Measurements from ENCODE around the gene CCDC174.

The CCDC174 gene

GRCh38 chr3:14625443-14625842 lies 26.1 kb upstream of the CCDC174 start:
- no peak overlapping the region for H4K91ac ChIP-seq (ENCODE audit: low read depth, low read length)
- no peak overlapping the region for H2BK5ac ChIP-seq (ENCODE audit: low read depth, low read length, poor library complexity)
- H3K14ac ChIP-seq (ENCODE audit: low read length), result no peak overlapping the region
- no peaks in the 10 kb centered on the region for H3K79me2 ChIP-seq (ENCODE audit: control insufficient read depth, insufficient read depth, low read length, poor library complexity)
- no peak overlapping the region for H3K4ac ChIP-seq (ENCODE audit: low read depth, low read length)
- H2AK5ac ChIP-seq (ENCODE audit: low read length), result no peak overlapping the region
- WGBS (ENCODE audit: extremely low coverage, insufficient coverage, insufficient read length), result no CpG with 5 or more reads among the region's 6 CpGs
- no peak overlapping the region for H4K8ac ChIP-seq (ENCODE audit: low read depth, low read length)
- no peak overlapping the region for H3K4me3 ChIP-seq (ENCODE audit: low read depth, low read length)
- no peaks in the 10 kb centered on the region for H3K27me3 ChIP-seq (ENCODE audit: insufficient read depth, low read length)
- H3K18ac ChIP-seq (ENCODE audit: low read length), result no peak overlapping the region
- H3K36me3 ChIP-seq (ENCODE audit: control insufficient read depth in 1 of 2, insufficient read depth in 2 of 2, low read length in 2 of 2), result no peaks in the 10 kb centered on the region
- no peak overlapping the region for H2BK12ac ChIP-seq (ENCODE audit: low read length)
- DNase-seq, result no peak
- no peak overlapping the region for H4K12ac ChIP-seq (ENCODE audit: low read depth, low read length)
- H3K4me2 ChIP-seq (ENCODE audit: low read length), result no peak overlapping the region
- H2BK120ac ChIP-seq (ENCODE audit: insufficient read depth, low read length, poor library complexity), result no peak overlapping the region
- no peak overlapping the region for H3K27ac ChIP-seq (ENCODE audit: low read depth, low read length)
- H3K9ac ChIP-seq (ENCODE audit: low read length), result no peak overlapping the region
- H3K9me3 ChIP-seq (ENCODE audit: insufficient read depth, low read depth, low read length), result peaks cover 5% of the 10 kb centered on the region
- no peak overlapping the region for H3K23ac ChIP-seq (ENCODE audit: low read length)
- peaks cover 4% of the 10 kb centered on the region in 2 experiments for H3K4me1 ChIP-seq (ENCODE audit: control insufficient read depth in 1 of 2, insufficient read depth in 2 of 2, low read length in 2 of 2)
- H3K79me1 ChIP-seq (ENCODE audit: low read length), result no peaks in the 10 kb centered on the region
- no peak overlapping the region for H2AFZ ChIP-seq (ENCODE audit: insufficient read depth, low read length, poor library complexity)

DNA sequence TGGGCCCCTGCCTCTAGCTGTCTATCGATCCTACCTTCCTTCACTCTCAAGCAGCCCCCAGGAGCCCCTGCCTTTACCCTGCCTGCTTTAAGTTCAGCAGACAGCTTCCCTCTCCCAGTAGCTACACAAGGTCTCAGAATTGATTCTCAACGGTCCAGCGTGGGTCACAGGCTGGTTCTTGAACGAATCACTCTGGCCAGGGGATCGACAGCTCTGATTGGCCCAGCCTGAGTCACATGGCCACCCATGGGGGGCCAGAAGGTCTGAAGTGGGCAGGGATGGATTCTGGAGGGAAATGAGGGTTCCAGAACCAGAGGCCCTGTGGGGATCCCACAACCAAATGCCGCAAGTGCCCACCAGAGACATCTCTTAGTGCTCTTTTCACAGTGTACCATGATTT lies 23.7 kb upstream of the CCDC174 start:
- Histone ChIP-seq H2AK5ac (ENCODE audit: low read length) (no peak overlapping the region), H3K36me3 (ENCODE audit: control insufficient read depth in 1 of 2, insufficient read depth in 2 of 2, low read length in 2 of 2) (no peaks in the 10 kb centered on the region), H3K18ac (ENCODE audit: low read length) (no peak overlapping the region), H3K9me3 (ENCODE audit: insufficient read depth, low read depth, low read length) (peaks cover 5% of the 10 kb centered on the region), H2AFZ (ENCODE audit: insufficient read depth, low read length, poor library complexity) (no peak overlapping the region), H3K79me2 (ENCODE audit: control insufficient read depth, insufficient read depth, low read length, poor library complexity) (no peaks in the 10 kb centered on the region), H3K79me1 (ENCODE audit: low read length) (no peaks in the 10 kb centered on the region), H3K4me3 (ENCODE audit: low read depth, low read length) (no peak overlapping the region), H3K4me1 (ENCODE audit: control insufficient read depth in 1 of 2, insufficient read depth in 2 of 2, low read length in 2 of 2) (peaks cover 4% of the 10 kb centered on the region in 2 experiments), H4K12ac (ENCODE audit: low read depth, low read length) (no peak overlapping the region), H2BK5ac (ENCODE audit: low read depth, low read length, poor library complexity) (no peak overlapping the region), H3K27me3 (ENCODE audit: insufficient read depth, low read length) (no peaks in the 10 kb centered on the region), H3K9ac (ENCODE audit: low read length) (no peak overlapping the region), H3K4me2 (ENCODE audit: low read length) (no peak overlapping the region), H3K4ac (ENCODE audit: low read depth, low read length) (no peak overlapping the region), H2BK120ac (ENCODE audit: insufficient read depth, low read length, poor library complexity) (no peak overlapping the region), H4K91ac (ENCODE audit: low read depth, low read length) (no peak overlapping the region), H2BK12ac (ENCODE audit: low read length) (no peak overlapping the region), H3K23ac (ENCODE audit: low read length) (no peak overlapping the region), H3K27ac (ENCODE audit: low read depth, low read length) (no peak overlapping the region), H3K14ac (ENCODE audit: low read length) (no peak overlapping the region), H4K8ac (ENCODE audit: low read depth, low read length) (no peak overlapping the region)
- no CpG with 5 or more reads among the region's 6 CpGs for WGBS (ENCODE audit: extremely low coverage, insufficient coverage, insufficient read length)
- DNase-seq, result no peak

DNA sequence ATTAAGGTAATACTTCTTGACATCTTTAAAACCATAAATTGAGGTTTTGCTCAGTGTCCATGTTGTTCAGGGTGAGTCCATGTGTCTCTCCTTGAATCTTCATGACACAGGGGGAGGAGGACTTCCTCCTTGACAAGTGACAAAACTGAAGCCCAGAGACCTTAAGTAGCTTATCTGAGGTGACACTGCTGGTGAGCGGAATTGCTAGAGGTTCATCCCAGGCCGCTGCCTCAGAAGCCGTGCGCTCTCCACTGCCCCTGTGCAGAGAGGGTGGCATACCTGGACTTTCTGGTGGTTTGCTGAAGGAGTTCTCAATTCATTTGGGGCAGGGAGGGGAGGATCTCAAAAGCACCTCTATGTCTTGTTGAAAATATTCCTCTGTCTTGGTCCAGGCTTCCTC lies 23.2 kb upstream of the CCDC174 start:
- no peak overlapping the region for H3K9ac ChIP-seq (ENCODE audit: low read length)
- no peak overlapping the region for H3K4me3 ChIP-seq (ENCODE audit: low read depth, low read length)
- H3K4ac ChIP-seq (ENCODE audit: low read depth, low read length), result no peak overlapping the region
- H2BK120ac ChIP-seq (ENCODE audit: insufficient read depth, low read length, poor library complexity), result no peak overlapping the region
- H4K8ac ChIP-seq (ENCODE audit: low read depth, low read length), result no peak overlapping the region
- H3K27ac ChIP-seq (ENCODE audit: low read depth, low read length), result no peak overlapping the region
- WGBS (ENCODE audit: extremely low coverage, insufficient coverage, insufficient read length), result no CpG with 5 or more reads among the region's 4 CpGs
- H2AK5ac ChIP-seq (ENCODE audit: low read length), result no peak overlapping the region
- H3K79me2 ChIP-seq (ENCODE audit: control insufficient read depth, insufficient read depth, low read length, poor library complexity), result no peaks in the 10 kb centered on the region
- DNase-seq, result no peak
- no peak overlapping the region for H4K91ac ChIP-seq (ENCODE audit: low read depth, low read length)
- H3K9me3 ChIP-seq (ENCODE audit: insufficient read depth, low read depth, low read length), result peaks cover 5% of the 10 kb centered on the region
- no peak overlapping the region for H2BK12ac ChIP-seq (ENCODE audit: low read length)
- H3K4me2 ChIP-seq (ENCODE audit: low read length), result no peak overlapping the region
- H2BK5ac ChIP-seq (ENCODE audit: low read depth, low read length, poor library complexity), result no peak overlapping the region
- no peak overlapping the region for H3K23ac ChIP-seq (ENCODE audit: low read length)
- H3K27me3 ChIP-seq (ENCODE audit: insufficient read depth, low read length), result no peaks in the 10 kb centered on the region
- no peak overlapping the region for H3K18ac ChIP-seq (ENCODE audit: low read length)
- no peak overlapping the region for H3K14ac ChIP-seq (ENCODE audit: low read length)
- H3K4me1 ChIP-seq (ENCODE audit: control insufficient read depth in 1 of 2, insufficient read depth in 2 of 2, low read length in 2 of 2), result peaks cover 4% of the 10 kb centered on the region in 2 experiments
- H2AFZ ChIP-seq (ENCODE audit: insufficient read depth, low read length, poor library complexity), result no peak overlapping the region
- no peaks in the 10 kb centered on the region for H3K79me1 ChIP-seq (ENCODE audit: low read length)
- H4K12ac ChIP-seq (ENCODE audit: low read depth, low read length), result no peak overlapping the region
- H3K36me3 ChIP-seq (ENCODE audit: control insufficient read depth in 1 of 2, insufficient read depth in 2 of 2, low read length in 2 of 2), result no peaks in the 10 kb centered on the region

- no peak overlapping the region for H3K4me3 ChIP-seq (ENCODE audit: low read depth, low read length)
- H3K27ac ChIP-seq (ENCODE audit: low read depth, low read length), result no peak overlapping the region
- H3K4me1 ChIP-seq (ENCODE audit: control insufficient read depth in 1 of 2, insufficient read depth in 2 of 2, low read length in 2 of 2), result peaks cover 4% of the 10 kb centered on the region in 2 experiments
- H3K36me3 ChIP-seq (ENCODE audit: control insufficient read depth in 1 of 2, insufficient read depth in 2 of 2, low read length in 2 of 2), result no peaks in the 10 kb centered on the region
- no peak overlapping the region for H3K23ac ChIP-seq (ENCODE audit: low read length)
- no peak overlapping the region for H2BK120ac ChIP-seq (ENCODE audit: insufficient read depth, low read length, poor library complexity)
- no peaks in the 10 kb centered on the region for H3K79me2 ChIP-seq (ENCODE audit: control insufficient read depth, insufficient read depth, low read length, poor library complexity)
- no peak overlapping the region for H3K9ac ChIP-seq (ENCODE audit: low read length)
- H3K4me2 ChIP-seq (ENCODE audit: low read length), result no peak overlapping the region
- H3K14ac ChIP-seq (ENCODE audit: low read length), result no peak overlapping the region
- H3K18ac ChIP-seq (ENCODE audit: low read length), result no peak overlapping the region
- no peak overlapping the region for H2BK12ac ChIP-seq (ENCODE audit: low read length)
- H2AK5ac ChIP-seq (ENCODE audit: low read length), result no peak overlapping the region
- no peak overlapping the region for H4K8ac ChIP-seq (ENCODE audit: low read depth, low read length)
- H2BK5ac ChIP-seq (ENCODE audit: low read depth, low read length, poor library complexity), result no peak overlapping the region
- H3K9me3 ChIP-seq (ENCODE audit: insufficient read depth, low read depth, low read length), result peaks cover 6% of the 10 kb centered on the region
- no peak overlapping the region for H4K12ac ChIP-seq (ENCODE audit: low read depth, low read length)
- H2AFZ ChIP-seq (ENCODE audit: insufficient read depth, low read length, poor library complexity), result no peak overlapping the region
- no peaks in the 10 kb centered on the region for H3K27me3 ChIP-seq (ENCODE audit: insufficient read depth, low read length)
- no peak for DNase-seq
- WGBS (ENCODE audit: extremely low coverage, insufficient coverage, insufficient read length), result no CpG with 5 or more reads among the region's 9 CpGs
- no peak overlapping the region for H3K4ac ChIP-seq (ENCODE audit: low read depth, low read length)
- no peaks in the 10 kb centered on the region for H3K79me1 ChIP-seq (ENCODE audit: low read length)
- H4K91ac ChIP-seq (ENCODE audit: low read depth, low read length), result no peak overlapping the region
Observed at GRCh38 chr3:14630404-14631100, 21.0 kb upstream of the CCDC174 start.
